ENCODE data around the gene RDX. TPM values are rescaled to one million over a fixed set of nuclear protein-coding genes. Genes with fewer than 3 reads are reported as not detected.
"Not testable (repeated sequence)": the region's sequence is repeated elsewhere in the genome, so short reads cannot be mapped to it uniquely, and the experiment has no call there.

RDX gene
- total RNA-seq, 1 experiment from 2014 or later, result 77.4 TPM

DNA sequence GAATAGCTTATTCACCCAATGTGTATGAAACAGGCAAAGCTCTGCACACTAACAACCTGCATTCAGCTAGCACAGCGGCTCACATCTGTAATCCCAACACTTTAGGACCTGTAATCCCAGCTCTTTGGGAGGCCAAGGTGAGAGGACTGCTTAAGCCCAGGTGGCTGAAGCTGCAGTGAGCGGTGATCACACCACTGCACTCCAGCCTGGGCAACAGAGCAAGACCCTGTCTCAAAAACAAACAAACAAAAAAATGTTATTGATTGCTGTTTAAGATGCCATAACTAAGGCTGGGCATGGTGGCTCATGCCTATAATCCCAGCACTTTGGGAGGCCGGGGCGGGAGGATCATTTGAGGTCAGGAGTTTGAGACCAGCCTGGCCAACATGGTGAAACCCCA is 15.8 kb downstream of the RDX start:
- peaks cover 22% of the 10 kb centered on the region for H3K36me3 Mint-ChIP-seq
- CTCF ChIA-PET; H3K4me1 Mint-ChIP-seq; H3K4me3 Mint-ChIP-seq; ATAC-seq; H3K27ac Mint-ChIP-seq; H3K9me3 Mint-ChIP-seq; DNase-seq (ENCODE audit: low spot score); H3K27me3 Mint-ChIP-seq (ENCODE audit: low read depth): not testable (repeated sequence)
- TF ChIP-seq ZNF121 (CRISPR knock-in tag; IDR thresholded peaks at IDR 0.05), result peak; percentile 85
- POLR2A ChIA-PET, result interaction anchor here (0.7 kb wide), 1 partner anchor 94 kb away, joined by 3 read pairs; no protein-coding TSS in a partner anchor

DNA sequence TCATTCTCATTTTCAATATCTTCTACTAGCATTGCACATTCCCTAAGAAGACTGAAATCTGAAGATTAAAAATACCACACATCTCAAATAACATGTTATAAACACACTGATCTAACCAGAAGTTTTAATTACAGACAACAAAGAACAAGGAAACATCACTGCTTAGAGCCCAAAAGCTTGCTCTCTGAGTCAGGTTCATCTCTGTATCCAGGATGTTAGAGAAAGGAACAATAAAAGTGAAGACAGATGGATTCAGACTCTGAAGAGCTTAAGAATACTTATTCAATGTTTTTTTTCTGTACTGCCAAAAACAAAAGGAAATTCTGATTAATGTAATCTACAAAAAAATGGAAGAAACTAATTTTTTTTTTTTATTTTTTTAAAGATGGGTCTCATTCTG is 16.5 kb downstream of the RDX start:
- ChIA-PET POLR2A (no interaction called here), CTCF (no interaction called here)
- Mint-ChIP-seq H3K27ac (peak overlapping the region; percentile 52), H3K4me3 (no peak overlapping the region), H3K36me3 (peaks cover 22% of the 10 kb centered on the region), H3K9me3 (no peaks in the 10 kb centered on the region), H3K4me1 (no peaks in the 10 kb centered on the region), H3K27me3 (ENCODE audit: low read depth) (no peaks in the 10 kb centered on the region)
- TF ChIP-seq NR2C2 (CRISPR knock-in tag; IDR thresholded peaks at IDR 0.05) (no peak), ZNF138 (CRISPR knock-in tag; conservative IDR thresholded peaks at IDR 0.05) (no peak), ATF3 (CRISPR knock-in tag; conservative IDR thresholded peaks at IDR 0.05) (no peak), CDX4 (CRISPR knock-in tag; IDR thresholded peaks at IDR 0.05; ENCODE audit: borderline replicate concordance) (no peak), AR (CRISPR knock-in tag; IDR thresholded peaks at IDR 0.05) (no peak), ZBTB43 (CRISPR knock-in tag; IDR thresholded peaks at IDR 0.05) (no peak), ZMAT4 (CRISPR knock-in tag; IDR thresholded peaks at IDR 0.05) (no peak), PRRX2 (CRISPR knock-in tag; IDR thresholded peaks at IDR 0.05) (no peak), TP53 (CRISPR knock-in tag; IDR thresholded peaks at IDR 0.05) (no peak), IRF2 (CRISPR knock-in tag; IDR thresholded peaks at IDR 0.05; ENCODE audit: borderline replicate concordance, low read depth) (no peak)
- TF ChIP-seq, protein P1, sequence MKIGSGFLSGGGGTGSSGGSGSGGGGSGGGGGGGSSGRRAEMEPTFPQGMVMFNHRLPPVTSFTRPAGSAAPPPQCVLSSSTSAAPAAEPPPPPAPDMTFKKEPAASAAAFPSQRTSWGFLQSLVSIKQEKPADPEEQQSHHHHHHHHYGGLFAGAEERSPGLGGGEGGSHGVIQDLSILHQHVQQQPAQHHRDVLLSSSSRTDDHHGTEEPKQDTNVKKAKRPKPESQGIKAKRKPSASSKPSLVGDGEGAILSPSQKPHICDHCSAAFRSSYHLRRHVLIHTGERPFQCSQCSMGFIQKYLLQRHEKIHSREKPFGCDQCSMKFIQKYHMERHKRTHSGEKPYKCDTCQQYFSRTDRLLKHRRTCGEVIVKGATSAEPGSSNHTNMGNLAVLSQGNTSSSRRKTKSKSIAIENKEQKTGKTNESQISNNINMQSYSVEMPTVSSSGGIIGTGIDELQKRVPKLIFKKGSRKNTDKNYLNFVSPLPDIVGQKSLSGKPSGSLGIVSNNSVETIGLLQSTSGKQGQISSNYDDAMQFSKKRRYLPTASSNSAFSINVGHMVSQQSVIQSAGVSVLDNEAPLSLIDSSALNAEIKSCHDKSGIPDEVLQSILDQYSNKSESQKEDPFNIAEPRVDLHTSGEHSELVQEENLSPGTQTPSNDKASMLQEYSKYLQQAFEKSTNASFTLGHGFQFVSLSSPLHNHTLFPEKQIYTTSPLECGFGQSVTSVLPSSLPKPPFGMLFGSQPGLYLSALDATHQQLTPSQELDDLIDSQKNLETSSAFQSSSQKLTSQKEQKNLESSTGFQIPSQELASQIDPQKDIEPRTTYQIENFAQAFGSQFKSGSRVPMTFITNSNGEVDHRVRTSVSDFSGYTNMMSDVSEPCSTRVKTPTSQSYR (CRISPR knock-in tag; IDR thresholded peaks at IDR 0.05), result no peak
- DNase-seq (ENCODE audit: low spot score), result no peak
- no peak for ATAC-seq

DNA sequence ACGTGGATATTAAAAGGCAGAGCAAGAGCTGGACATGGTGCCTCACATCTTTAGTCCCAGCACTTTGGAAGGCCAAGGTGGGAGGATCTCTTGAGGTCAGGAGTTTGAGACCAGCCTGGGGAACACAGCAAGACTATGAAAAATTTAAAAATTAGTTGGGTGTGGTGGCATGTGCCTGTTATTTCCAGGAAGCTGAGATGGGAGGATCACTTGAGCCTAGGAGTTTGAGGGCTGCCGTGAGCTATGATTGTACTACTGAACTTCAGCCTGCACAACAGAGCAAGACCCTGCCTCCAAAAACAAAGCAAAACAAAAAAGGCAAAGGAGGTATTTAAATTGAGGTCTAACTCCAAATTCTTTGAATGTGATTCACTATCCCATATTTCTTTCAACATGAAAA is 23.5 kb downstream of the RDX start:
- DNase-seq (ENCODE audit: low spot score) (no peak), ATAC-seq (no peak)
- TF ChIP-seq, protein P2, sequence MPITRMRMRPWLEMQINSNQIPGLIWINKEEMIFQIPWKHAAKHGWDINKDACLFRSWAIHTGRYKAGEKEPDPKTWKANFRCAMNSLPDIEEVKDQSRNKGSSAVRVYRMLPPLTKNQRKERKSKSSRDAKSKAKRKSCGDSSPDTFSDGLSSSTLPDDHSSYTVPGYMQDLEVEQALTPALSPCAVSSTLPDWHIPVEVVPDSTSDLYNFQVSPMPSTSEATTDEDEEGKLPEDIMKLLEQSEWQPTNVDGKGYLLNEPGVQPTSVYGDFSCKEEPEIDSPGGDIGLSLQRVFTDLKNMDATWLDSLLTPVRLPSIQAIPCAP (CRISPR knock-in tag; IDR thresholded peaks at IDR 0.05), result no peak
- TF ChIP-seq SMAD3 (CRISPR knock-in tag; IDR thresholded peaks at IDR 0.05; ENCODE audit: borderline replicate concordance) (no peak), MLX (CRISPR knock-in tag; IDR thresholded peaks at IDR 0.05) (no peak), ZNF532 (CRISPR knock-in tag; IDR thresholded peaks at IDR 0.05; ENCODE audit: borderline replicate concordance) (no peak), CREB1 (CRISPR knock-in tag; IDR thresholded peaks at IDR 0.05) (no peak), ZNF121 (CRISPR knock-in tag; IDR thresholded peaks at IDR 0.05) (no peak), JUN (CRISPR knock-in tag; IDR thresholded peaks at IDR 0.05) (no peak)
- POLR2A ChIA-PET, result no interaction called here
- CTCF ChIA-PET, result interaction anchor here (1.0 to 1.4 kb wide), 2 partner anchors 72 to 162 kb away, joined by 3 to 5 read pairs; no protein-coding TSS in a partner anchor
- H3K36me3 Mint-ChIP-seq, result peaks cover 46% of the 10 kb centered on the region
- no peak overlapping the region for H3K4me3 Mint-ChIP-seq
- no peaks in the 10 kb centered on the region for H3K27me3 Mint-ChIP-seq (ENCODE audit: low read depth)
- H3K4me1 Mint-ChIP-seq, result no peaks in the 10 kb centered on the region
- no peak overlapping the region for H3K27ac Mint-ChIP-seq
- H3K9me3 Mint-ChIP-seq, result no peaks in the 10 kb centered on the region
